Measurements from ENCODE around the gene CALML5. TPM values are rescaled to one million over a fixed set of nuclear protein-coding genes. Genes with fewer than 3 reads are reported as not detected.

The CALML5 gene
- total RNA-seq, 4 donors from 2014 or later, result not detected

GRCh38 chr10:5486853-5487235 lies 12.5 kb downstream of the CALML5 start:
- TF ChIP-seq CTCF (IDR thresholded peaks at IDR 0.05; ENCODE audit: low read depth), result no peak

DNA sequence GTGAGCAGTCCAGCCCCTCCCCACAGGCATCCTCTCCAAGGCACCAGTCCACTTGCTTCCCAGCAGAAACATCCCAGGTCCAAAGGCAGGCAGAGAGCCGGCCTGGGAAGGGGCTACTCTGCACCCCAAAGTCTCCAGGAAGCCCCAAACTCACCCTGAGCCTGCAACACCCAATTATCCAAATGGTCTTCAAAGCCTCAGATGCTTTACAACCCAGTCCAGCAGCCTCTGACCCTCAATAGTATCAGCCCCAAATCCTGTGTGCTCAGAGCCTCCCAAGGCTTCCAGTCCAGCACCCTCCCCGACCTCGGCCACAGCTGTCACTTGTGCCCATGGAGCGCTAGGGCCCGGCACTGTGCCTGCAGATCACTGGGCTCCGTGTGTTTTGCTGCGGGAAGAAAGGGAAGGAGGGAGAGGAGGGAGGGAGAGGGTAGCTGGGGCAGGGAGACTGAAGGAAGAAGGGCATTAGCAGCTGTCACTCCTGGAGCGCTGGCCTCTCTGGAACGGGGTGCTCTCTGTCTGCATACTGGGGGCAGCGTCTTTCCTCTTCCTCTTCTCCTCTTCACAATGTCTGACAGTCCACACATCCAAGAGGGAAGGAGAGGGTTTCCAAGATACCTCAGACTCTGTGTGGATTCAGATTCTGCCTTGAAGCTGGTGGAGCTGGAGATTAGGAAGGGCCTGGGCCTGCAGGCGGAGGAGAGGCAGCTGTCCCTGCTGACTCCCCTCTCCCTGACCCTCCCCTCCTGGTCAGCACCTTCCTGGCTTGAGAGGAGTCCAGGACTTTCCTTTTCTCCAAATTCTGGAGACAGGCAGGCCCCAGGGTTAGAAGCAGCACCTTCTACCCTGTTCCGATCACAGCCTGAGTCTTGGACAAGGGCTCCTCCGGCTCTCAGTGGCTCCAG lies 13.2 kb downstream of the CALML5 start:
- no peak for TF ChIP-seq CTCF (IDR thresholded peaks at IDR 0.05; ENCODE audit: low read depth)

- no peak for TF ChIP-seq CTCF (IDR thresholded peaks at IDR 0.05; ENCODE audit: low read depth)
These were observed 14.1 kb downstream of the CALML5 start for GRCh38 chr10:5485290-5485689.

GRCh38 chr10:5484205-5484604 lies 15.2 kb downstream of the CALML5 start:
- TF ChIP-seq CTCF (IDR thresholded peaks at IDR 0.05; ENCODE audit: low read depth), result no peak

- TF ChIP-seq CTCF (IDR thresholded peaks at IDR 0.05; ENCODE audit: low read depth), result no peak
These were observed 17.4 kb downstream of the CALML5 start for GRCh38 chr10:5482016-5482415.

DNA sequence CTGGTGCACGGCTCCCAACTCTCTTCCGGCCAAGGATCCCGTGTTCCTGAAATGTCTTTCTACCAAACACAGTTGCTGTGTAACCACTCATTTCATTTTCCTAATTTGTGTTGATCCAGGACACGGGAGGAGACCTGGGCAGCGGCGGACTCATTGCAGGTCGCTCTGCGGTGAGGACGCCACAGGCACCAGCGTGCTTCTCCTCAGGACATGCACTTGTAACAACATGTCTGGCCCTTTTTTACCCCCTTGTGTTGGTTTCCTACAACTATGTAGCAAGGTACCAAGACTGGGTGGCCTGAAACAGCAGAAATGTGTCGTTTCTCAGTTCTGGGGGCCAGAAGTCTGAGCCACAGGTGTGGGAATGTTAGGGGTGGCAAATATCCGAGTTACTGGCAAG lies 18.2 kb downstream of the CALML5 start:
- no peak for TF ChIP-seq CTCF (IDR thresholded peaks at IDR 0.05; ENCODE audit: low read depth)

GRCh38 chr10:5480162-5480941 lies 19.0 kb downstream of the CALML5 start:
- no peak for TF ChIP-seq CTCF (IDR thresholded peaks at IDR 0.05; ENCODE audit: low read depth)
